HPDE6-E6E7 (cell line): ENCODE results near the gene CDK19.
"Not testable (repeated sequence)": the region's sequence is repeated elsewhere in the genome, so short reads cannot be mapped to it uniquely, and the experiment has no call there.

Experiments
- DNase-seq: peaks from one replicate; pipeline ENCODE4 v3.0.0; 2011; ENCODE audit warnings: missing footprints; ENCODE audit errors: extremely low spot score

CDK19 gene

DNA sequence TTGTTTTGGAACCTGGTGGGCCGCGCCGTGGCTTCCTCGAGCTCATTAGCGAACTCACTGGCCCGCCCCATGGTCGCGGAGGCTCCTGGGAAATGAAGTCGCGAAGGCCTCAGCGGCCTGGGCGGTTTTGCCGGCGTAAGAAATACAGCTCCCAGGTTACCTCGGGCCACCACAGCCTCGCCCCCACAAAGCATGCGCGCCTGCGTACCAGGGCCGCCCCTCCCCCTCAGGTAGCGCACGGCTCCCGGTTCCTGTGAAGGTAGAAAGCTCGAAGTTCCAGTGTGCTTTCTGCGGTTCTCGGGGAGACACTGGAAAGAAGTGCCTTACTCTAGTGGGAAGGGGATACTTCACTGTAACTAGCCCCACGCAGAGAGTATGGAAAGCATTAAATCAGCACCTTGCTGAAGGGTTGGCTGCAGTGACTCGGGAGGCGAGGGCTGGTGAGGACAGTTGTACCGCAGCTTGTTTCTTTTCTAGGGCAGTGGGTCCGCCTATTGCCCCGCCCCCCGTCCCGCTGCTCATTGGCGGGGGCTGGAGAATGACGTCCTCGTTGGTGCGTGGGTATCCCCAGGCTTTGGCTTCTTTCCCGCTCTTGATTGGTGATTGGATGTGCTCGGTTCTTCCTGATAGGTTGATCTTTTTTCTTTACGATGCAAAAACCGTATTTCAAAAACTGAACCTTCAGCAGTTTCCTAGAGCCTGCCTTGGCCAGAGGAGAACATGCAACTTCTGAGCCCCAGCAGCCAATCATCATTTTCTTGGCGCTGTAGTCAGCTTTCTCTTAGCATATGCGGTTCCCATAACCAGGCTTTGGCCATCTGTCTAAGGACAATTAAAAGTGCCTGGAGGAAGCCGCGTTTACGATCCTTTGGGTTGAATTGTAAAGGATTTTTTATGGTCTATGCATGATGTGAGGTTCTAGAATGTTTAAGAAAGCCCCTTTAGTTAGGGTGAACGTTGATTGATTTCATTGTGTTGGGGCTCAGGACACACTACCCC lies at the start of gene CDK19:
TSS of gene CDK19 (minus strand) at position 59 of the 999 bp plus-strand sequence. CDS start 333 bp downstream, outside the sequence.
- peak; percentile 96 for DNase-seq

DNA sequence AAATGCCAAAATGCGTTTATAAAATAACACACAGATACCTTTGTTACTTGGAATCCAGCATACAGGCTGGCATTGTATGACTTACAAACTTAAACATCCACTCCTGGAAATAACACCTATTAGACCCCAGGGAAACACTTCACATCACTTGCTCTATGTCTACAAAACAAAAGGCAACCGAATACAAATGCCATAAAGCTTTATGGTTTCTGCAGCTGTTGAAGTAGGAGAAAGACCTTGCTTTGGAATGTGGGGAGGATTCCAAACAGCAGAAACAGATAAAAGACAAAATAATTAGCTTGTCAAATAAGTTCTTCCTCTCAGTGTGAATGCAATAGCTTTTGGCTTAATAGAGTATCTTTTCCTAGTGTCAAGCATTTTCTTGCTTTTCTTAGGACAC lies 49.6 kb upstream of the CDK19 start:
- no peak for DNase-seq

DNA sequence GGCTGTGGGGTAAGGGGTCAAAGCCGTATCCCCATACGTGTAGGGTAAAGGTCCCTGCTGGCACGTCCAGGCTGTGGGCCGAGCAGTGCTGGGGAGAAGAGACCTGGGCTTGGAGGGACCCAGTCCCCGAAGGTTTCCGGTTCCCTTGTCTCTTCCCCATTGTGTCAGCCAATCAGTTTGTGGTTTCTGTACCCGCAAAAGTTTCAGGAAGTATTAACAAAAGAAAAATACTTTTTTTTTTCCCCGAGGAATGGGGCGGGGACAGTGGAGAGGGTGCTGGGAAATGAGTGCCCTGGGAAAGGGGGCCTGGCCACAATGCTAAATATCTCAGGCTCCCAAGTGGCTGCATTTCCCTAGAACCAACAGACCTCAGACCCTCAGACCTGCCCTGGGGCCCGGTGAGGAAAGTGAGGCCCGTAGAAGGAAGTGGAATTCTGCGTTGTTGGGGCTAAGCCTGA lies 44.1 kb upstream of the CDK19 start:
- no peak for DNase-seq

DNA sequence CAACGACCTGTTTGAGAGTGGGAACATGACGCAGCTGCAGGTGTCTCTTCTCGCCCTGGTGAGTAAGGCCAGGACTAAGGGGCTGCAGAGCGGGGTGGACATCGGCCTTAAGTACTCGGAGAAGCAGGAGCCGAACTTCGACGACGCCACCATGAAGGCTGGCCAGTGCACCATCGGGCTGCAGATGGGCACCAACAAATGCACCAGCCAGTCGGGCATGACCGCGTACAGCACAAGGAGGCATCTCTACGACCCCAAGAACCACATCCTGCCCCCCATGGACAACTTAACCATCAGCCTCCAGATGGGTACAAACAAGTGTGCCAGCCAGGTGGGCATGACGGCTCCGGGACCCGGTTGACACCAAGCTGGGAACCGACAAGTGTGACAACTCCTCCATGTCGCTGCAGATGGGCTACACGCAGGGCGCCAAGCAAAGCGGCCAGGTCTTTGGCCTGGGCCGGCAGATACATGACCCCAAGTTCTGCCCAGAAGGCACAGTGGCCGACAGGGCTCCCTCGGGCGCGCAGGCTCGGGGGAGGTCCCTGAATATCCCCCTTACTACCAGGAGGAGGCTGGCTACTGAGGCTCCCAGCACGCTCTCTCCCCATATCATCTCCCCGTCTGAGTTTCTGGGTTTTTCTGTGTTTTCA lies 43.4 kb upstream of the CDK19 start:
- DNase-seq = no peak

DNA sequence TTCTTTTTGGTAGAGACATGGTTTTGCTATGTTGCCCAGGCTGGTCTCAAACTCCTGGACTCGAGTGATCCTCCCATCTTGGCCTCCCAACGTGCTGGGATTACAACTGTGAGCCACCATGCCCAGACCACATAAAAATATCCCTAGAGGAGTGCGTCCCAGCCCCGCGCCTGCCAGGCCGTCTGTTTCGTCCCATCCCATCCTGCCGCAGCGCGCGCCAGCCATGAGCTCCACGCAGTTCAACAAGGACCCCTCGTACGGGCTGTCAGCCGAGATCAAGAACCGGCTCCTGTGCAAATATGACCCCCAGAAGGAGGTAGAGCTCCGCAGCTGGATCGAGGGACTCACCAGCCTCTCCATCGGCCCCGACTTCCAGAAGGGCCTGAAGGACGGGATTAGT lies 42.7 kb upstream of the CDK19 start:
- no peak for DNase-seq

DNA sequence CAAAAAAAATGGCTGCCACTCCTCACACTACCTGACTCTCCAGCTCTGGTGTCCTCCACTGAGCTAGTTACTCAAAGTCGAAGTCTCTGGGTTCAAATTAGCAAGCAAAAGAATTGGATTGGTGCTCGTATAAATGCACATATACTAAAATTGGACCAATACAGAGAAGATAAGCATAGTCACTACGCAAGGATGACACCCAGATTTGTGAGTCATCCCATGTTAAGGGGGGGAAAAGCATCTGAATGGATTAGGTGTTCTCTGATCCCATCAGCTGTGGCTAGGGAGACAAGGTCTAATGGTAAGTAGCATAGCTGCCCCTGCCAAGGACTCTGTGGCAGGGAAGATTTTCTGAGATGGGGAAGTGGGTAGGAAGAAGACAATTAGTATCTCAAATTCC lies 41.0 kb upstream of the CDK19 start:
- no peak for DNase-seq

DNA sequence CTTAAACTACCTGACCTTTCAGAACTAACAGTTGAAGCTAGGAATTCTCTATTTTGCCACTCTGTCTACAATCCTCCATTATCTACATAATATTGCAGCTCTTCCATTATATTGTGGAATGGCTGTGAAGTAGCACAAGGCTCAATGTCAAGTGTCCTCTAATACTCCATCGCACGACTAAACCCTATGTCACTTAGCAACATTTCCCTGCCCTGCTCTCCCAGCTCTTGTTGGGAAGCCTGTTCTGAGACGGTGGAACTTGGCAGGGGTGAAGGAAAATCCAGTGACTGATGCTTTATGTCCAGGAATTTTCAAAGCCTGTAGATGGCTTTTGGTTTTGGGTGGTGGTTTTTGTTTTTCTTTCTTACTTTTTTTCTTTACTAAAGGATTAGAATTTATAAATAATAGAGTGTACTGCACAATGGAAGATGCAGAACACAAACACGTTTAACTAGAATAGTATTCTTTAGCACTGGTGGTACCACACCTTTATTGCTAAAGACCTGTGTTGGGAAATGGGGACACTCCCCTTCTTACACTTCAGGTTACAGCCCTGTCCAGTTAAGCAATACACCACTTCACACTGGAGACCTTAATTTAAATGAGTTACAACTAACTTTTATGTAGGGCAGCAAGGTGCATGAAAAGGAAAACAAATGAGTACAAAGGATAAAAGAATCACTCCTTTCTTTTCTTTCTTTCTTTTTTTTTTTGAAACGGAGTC lies 38.6 kb upstream of the CDK19 start:
- DNase-seq = no peak

DNA sequence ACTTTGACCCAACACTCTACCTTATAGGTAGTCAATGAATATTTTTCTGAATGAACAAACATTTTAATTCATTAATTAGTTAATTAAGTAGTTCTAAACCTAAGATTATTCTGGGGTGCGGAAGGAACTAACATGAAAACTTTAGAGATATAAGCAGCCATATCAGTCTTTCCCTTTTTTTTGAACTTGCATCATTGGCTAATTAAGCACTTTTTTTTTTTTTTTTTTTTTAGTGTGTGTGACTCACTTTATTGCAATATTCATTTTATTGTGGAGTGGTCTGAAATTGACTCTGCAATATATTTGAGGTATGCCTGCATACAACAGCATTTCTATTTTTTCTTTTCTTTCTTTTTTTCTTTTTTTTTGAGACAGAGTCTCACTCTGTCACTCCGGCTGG lies 37.5 kb upstream of the CDK19 start:
- DNase-seq = no peak

DNA sequence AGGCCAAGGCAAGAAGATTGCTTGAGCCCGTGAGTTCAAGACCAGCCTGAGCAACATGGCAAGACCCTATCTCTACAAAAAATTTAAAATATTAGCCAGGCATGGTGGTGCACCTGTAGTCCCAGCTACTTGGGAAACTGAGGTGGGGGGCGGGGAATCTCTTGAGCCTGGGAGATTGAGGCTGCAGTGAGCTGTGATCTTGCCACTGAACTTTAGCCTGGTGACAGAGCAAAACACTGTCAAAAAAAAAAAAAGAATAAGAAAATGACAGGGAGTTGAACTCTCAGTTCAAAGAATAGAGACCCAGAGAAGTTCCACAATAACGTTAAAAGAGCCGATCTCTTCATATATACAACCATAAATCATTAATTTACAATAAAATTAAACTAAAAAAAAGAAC lies 34.5 kb upstream of the CDK19 start:
- DNase-seq = no peak

DNA sequence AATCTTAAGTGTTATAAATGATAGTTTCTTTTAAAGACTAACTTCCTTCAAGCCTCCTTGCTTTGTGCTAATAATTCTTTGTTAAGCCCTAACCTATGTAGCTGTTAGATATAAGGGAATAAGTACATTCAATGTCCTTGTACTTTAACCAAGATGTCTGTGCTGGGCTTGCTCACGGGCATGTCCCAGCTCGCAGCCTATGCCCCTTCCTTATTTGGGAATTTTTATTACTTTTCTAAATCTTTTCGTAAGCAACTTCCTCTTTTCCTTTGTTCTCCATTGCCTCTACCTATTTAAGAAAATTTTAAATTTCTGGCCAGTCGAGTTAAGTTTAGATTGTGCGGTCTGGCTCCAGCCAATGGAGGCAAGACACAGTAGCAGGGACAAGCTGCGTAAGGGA lies 26.0 kb upstream of the CDK19 start:
- DNase-seq = no peak

DNA sequence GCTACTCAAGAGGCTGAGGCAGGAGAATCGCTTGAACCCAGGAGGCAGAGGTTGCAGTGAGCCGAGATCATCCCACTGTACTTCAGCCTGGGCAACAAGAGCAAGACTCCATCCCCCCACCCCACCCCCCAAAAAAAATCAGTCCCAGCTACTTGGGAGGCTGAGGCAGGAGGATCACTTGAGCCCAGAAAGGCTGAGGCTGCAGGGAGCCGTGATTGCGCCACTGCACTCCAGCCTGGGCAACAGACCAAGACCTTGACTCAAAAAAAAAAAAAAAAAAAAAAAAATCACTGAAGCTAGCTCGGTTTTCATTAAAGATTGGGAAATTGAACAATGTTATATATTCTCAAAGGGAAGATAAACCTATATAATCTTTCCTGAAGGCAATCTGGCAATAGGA lies 20.5 kb upstream of the CDK19 start:
- DNase-seq = not testable (repeated sequence)

DNA sequence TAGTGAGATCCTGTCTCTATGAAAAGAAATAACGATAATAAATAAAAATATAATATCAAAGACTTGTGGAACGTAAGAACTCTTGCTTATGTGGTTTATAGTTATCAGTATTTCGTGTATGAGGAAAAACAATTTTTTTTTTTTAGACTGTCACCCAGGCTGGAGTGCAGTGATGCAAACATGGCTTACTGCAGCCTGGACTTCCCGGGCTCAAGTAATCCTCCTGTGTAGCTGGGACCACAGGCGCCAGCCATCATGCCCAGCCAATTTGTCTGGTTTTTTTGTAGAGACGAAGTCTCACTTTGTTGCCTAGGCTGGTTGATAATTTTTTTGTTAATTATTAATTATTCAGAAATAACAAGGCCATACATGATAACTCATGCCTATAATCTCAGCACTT lies 18.6 kb upstream of the CDK19 start:
- no peak for DNase-seq

DNA sequence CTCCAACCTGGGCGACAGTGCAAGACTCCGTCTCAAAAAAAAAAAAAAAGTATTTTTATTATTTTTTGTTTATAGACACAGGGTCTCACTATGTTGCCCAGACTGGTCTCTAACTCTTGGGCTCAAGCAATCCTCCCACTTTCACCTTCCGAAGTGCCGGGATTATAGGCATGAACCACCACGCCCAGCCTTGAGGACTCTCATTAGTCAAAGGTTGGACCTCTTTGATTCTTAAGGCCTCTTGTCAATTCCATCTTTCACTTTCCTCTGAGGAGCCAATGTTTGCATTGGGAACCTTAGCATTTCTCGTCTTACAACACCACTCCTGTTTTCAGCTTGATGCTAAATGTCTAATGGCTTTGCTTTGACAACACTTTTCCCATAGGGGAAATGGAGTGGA lies 16.1 kb upstream of the CDK19 start:
- DNase-seq = no peak

DNA sequence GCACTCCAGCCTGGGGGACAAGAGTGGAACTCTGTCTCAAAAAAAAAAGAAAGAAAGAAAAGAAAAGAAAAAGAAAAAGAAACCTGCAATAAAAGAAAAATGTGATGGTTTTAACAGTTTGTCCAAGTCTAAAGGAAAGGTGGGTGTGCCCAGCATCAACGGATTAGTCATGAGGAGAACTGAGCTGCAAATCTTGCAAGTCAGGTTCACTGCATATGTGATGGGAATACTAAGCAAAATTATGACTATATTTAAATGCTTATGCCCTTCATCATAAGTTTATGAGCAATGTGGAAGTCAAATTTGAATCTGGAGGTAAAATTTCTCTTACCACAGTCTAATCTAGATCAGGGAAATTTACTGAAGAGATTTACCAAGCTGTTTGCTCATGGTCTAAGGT lies 13.1 kb upstream of the CDK19 start:
- DNase-seq = peak; percentile 37

DNA sequence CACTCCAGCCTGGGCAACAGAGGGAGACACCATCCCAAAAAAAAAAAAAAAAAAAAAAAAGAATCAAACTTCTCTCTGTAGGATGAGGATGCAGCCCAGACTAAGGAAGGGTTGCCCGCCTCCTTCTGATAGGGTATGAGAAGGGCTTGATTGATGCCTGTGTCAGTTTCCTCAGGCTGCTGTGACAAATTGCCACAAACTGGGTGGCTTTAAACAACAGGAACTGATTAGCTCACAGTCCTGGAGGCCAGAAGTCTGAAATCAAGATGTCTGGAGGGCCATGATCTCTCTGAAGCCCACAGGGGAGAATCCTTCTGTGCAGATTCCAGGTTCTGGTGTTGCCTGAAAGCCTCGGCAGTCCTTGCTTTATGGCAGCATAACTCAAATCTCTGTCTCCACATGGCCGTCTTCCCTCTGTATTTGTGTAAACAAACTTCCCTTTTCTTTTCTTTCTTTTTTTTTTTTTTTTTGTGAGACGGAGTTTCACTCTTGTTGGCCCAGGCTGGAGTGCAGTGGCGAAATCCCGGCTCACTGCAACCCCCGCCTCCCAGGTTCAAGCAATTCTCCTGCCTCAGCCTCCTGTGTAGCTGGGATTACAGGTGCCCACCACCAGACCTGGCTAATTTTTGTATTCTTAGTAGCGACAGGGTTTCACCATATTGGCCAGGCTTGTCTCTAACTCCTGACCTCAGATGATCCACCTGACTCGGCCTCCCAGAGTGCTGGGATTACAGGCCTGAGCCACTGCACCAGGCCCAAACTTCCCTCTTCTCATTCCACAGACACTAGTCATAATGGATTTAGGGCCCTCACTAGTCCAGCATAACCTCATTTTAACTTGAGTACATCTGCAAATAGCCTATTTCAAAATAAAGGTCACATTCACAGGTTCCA lies 11.2 kb upstream of the CDK19 start:
- DNase-seq = no peak

DNA sequence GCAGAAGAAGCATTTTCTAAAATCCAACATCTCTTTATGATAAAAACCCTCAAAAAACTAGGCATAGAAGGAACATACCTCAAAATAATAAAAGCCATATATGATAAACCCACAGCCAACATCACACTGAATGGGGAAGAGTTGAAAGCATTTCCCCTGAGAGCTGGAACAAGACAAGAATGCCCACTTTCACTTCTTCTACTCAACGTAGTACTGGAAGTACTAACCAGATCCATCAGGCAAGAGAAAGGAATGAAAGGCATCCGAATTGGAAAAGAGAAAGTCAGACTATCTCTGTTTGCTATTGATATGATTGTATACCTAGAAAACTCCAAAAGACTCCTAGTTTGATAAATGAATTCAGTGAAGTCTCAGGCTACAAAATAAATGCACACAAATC lies 7.9 kb upstream of the CDK19 start:
- DNase-seq = no peak

DNA sequence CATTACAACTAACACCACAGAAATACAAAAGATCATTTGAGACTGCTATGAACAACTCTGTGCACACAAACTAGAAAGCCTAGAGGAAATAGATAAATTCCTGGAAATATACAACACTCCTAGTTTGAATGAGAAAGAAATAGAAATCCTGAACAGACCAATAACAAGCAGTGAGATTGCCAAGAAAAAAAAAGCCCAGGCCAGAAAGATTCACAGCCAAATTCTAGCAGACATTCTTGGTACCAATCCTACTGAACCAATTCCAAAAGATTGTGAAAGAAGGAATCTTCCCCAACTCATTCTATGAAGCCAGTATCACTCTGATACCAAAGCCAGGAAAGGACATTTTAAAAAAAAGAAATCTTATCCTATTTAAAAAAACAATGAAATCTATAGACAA lies 7.0 kb upstream of the CDK19 start:
- DNase-seq = no peak

DNA sequence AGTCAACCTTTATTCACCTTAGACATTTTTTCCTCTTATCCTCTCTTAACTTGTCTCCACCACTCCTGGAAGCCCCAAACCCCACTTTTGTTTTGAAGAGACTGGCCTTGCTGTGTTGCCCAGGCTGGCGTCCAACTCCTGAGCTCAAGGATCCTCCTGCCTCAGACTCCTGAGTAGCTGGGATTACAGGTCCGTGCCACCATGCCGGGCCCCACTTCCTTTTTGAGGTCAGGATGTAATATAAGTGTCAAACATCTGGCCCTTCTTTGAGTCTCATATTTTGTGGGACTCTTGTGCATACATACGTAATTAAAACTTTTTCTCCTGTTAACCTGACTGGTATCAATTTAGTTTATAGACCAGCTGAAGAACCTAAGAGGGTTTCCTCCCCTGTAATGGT lies 1.4 kb upstream of the CDK19 start:
- DNase-seq = no peak

DNA sequence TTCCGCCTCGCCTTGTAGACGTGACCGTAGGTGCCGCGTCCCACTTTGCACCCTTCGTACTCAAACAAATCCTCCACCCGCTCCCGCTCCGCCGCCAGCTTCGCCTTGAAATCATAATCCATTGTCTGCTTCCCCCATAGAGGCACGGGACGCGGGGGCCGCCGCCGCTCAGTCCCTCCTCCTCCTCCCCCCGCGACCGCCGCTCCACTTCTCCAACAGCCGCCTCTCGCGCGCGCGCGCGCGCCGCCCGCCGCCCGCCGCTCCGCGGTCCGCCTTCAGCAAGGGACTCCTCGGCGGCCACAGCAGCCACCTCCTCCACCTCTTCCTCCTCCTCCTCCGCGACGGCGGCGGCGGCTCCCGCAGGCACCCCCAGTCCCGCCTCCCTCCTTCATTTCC lies 256 bp downstream of the CDK19 start:
- peak; percentile 9 for DNase-seq

DNA sequence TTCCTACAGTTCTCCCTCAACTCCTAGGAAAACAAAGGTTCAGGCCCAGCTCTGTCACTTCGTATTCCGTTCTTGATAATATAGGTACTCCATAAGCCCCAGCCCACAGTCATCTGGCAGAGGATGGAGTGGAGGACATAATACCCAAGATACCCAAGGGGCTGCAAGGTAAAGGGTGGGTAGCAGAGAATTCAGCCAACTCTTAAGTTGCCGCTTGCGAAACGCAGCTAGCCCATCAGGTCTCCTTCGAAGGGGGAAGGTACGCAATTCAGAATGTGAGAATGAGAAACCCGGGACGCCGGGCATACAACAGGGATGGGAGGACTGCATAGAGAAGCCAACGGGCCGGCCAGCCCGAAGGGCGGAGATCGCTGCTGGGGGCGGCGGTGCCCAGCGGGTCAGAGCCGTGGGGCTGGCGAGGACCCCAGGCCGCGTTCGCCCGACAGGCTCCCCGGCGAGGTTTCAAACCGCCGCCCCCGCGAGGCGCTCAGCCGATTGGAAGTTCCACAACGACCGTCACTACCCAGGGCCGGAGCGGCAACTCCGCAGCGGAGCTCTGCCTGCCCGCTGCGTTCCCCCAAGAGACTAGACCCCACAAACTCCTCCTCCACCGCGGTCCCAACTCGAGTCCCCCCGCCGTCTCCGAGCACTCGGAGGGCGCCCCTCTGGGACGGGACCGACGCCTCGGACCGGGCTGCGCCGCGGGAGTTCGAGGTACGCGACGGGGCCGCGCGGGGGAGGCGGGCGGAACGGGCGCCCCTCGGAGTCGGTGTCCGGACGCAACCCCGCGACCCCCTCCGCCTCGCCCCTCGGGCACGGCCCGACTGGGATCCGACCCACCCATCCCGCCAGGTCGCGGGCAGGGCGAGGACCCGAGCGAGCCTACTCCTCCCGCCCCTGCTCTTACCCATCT lies 911 bp downstream of the CDK19 start:
- DNase-seq = peak; percentile 21
